ENCODE results near the gene KCNA5.

DNA sequence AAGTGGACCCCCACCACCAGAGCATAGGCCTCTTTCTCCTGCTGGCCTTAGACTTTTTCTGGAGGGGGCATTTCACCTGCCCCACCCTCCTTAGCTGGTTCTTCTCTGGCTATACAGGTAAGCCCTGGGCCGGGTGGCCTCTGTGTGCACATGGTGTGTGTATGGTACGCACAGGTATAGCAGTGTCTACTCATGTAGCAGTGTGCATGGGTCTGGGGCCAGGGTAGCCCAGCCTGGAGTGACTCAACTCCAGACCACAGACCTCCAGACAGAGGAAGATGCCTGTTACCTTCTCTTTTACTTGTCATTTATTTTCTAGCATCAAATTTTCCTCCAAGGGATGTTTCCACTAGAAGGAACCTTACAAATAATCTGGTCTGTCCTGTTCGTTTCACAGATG lies 6.9 kb downstream of the KCNA5 start:
- TF ChIP-seq POLR2AphosphoS5 (IDR thresholded peaks at IDR 0.05; ENCODE audit: low read depth, low read length) (no peak), TAF1 (IDR thresholded peaks at IDR 0.05; ENCODE audit: borderline replicate concordance, insufficient read depth, low read length) (no peak), SIN3A (IDR thresholded peaks at IDR 0.05; ENCODE audit: borderline replicate concordance, insufficient read depth, low read length) (no peak)
- TF ChIP-seq, protein P1, sequence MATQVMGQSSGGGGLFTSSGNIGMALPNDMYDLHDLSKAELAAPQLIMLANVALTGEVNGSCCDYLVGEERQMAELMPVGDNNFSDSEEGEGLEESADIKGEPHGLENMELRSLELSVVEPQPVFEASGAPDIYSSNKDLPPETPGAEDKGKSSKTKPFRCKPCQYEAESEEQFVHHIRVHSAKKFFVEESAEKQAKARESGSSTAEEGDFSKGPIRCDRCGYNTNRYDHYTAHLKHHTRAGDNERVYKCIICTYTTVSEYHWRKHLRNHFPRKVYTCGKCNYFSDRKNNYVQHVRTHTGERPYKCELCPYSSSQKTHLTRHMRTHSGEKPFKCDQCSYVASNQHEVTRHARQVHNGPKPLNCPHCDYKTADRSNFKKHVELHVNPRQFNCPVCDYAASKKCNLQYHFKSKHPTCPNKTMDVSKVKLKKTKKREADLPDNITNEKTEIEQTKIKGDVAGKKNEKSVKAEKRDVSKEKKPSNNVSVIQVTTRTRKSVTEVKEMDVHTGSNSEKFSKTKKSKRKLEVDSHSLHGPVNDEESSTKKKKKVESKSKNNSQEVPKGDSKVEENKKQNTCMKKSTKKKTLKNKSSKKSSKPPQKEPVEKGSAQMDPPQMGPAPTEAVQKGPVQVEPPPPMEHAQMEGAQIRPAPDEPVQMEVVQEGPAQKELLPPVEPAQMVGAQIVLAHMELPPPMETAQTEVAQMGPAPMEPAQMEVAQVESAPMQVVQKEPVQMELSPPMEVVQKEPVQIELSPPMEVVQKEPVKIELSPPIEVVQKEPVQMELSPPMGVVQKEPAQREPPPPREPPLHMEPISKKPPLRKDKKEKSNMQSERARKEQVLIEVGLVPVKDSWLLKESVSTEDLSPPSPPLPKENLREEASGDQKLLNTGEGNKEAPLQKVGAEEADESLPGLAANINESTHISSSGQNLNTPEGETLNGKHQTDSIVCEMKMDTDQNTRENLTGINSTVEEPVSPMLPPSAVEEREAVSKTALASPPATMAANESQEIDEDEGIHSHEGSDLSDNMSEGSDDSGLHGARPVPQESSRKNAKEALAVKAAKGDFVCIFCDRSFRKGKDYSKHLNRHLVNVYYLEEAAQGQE (IDR thresholded peaks at IDR 0.05; ENCODE audit: insufficient read depth in 1 of 2, low read depth in 2 of 2, low read length in 2 of 2): no peak
